ENCODE results near the gene EPHB3. TPM values are rescaled to one million over a fixed set of nuclear protein-coding genes. Genes with fewer than 3 reads are reported as not detected.

The EPHB3 gene
- total and polyA plus RNA-seq, 7 donors: 1.6 to 20.2 (median 1.9) TPM

GRCh38 chr3:184539801-184540435 is 21.7 kb upstream of the EPHB3 start:
- whole genome bisulfite sequencing, 2 donors: 84 to 92% methylated on average over 16 of the region's 16 CpGs
- Histone ChIP-seq H3K4me1 (peaks cover 0 to 7% (median 3%) of the 10 kb centered on the region in 4 donors), H3K4me3 (no peak overlapping the region), H3K27me3 (peaks cover 0 to 49% (median 22%) of the 10 kb centered on the region in 3 donors), H3K36me3 (no peaks in the 10 kb centered on the region), H3K27ac (no peak overlapping the region), H3K9me3 (no peaks in the 10 kb centered on the region)
- intact Hi-C loops (cut with DNase I): loop anchor here (5.0 kb wide), 2 partner anchors 123 to 168 kb away; no protein-coding TSS in a partner anchor
- no peak for TF ChIP-seq CTCF (IDR thresholded peaks at IDR 0.05)
- no peak for TF ChIP-seq EP300 (IDR thresholded peaks at IDR 0.05)
- no peak for TF ChIP-seq POLR2AphosphoS5 (IDR thresholded peaks at IDR 0.05)
- TF ChIP-seq POLR2A (IDR thresholded peaks at IDR 0.05): no peak
- peak; percentile 28 for DNase-seq

GRCh38 chr3:184540777-184541681 is 20.6 kb upstream of the EPHB3 start:
- no peak overlapping the region for H3K27ac ChIP-seq
- H3K4me3 ChIP-seq: no peak overlapping the region
- H3K9me3 ChIP-seq: no peaks in the 10 kb centered on the region
- intact Hi-C loops (cut with DNase I): loop anchor here (5.0 kb wide), 2 partner anchors 124 to 169 kb away; no protein-coding TSS in a partner anchor
- H3K36me3 ChIP-seq: no peaks in the 10 kb centered on the region
- DNase-seq: peak; percentile 69
- H3K27me3 ChIP-seq: peaks cover 0 to 49% (median 22%) of the 10 kb centered on the region in 3 donors
- H3K4me1 ChIP-seq: peaks cover 0 to 7% (median 3%) of the 10 kb centered on the region in 4 donors
- TF ChIP-seq CTCF (IDR thresholded peaks at IDR 0.05) (peak in 3 of 4 experiments; percentile 28 to 37 (median 35)), POLR2AphosphoS5 (IDR thresholded peaks at IDR 0.05) (no peak), POLR2A (IDR thresholded peaks at IDR 0.05) (no peak)
- 37 to 41% methylated on average over 14 of the region's 14 CpGs for WGBS, 2 donors

- H3K27me3 ChIP-seq: peaks cover 0 to 49% (median 22%) of the 10 kb centered on the region in 3 donors
These were observed 19.6 kb upstream of the EPHB3 start for GRCh38 chr3:184541886-184542562.

GRCh38 chr3:184542577-184542976 is 19.0 kb upstream of the EPHB3 start:
- Histone ChIP-seq H3K4me3 (no peak overlapping the region), H3K4me1 (peaks cover 0 to 7% (median 3%) of the 10 kb centered on the region in 4 donors), H3K27me3 (peaks cover 0 to 49% (median 22%) of the 10 kb centered on the region in 3 donors), H3K27ac (no peak overlapping the region), H3K9me3 (no peaks in the 10 kb centered on the region), H3K36me3 (no peaks in the 10 kb centered on the region)
- 71 to 80% methylated on average over 4 of the region's 4 CpGs for WGBS, 2 donors
- TF ChIP-seq EP300 (IDR thresholded peaks at IDR 0.05) (no peak), POLR2A (IDR thresholded peaks at IDR 0.05) (no peak), POLR2AphosphoS5 (IDR thresholded peaks at IDR 0.05) (no peak), CTCF (IDR thresholded peaks at IDR 0.05) (no peak)
- intact Hi-C loops (cut with DNase I): loop anchor here (5.0 kb wide), 2 partner anchors 125 to 170 kb away; no protein-coding TSS in a partner anchor
- no peak for DNase-seq

More at GRCh38 chr3:184541886-184542562, 19.6 kb upstream of the EPHB3 start:
- WGBS, 2 donors: 82 to 88% methylated on average over 16 of the region's 16 CpGs
- Histone ChIP-seq H3K36me3 (no peaks in the 10 kb centered on the region), H3K9me3 (no peaks in the 10 kb centered on the region), H3K4me3 (no peak overlapping the region), H3K27ac (no peak overlapping the region), H3K4me1 (peaks cover 0 to 7% (median 3%) of the 10 kb centered on the region in 4 donors)
- peak; percentile 26 for DNase-seq
- intact Hi-C loops (cut with DNase I): loop anchor here (5.0 kb wide), 2 partner anchors 125 to 170 kb away; no protein-coding TSS in a partner anchor
- TF ChIP-seq EP300 (IDR thresholded peaks at IDR 0.05): no peak
- no peak for TF ChIP-seq POLR2A (IDR thresholded peaks at IDR 0.05)

Measured in sigmoid colon (tissue), 7 donors.